GM19452 (cell line): ENCODE results near the gene BCAR3.

Experiments
- ATAC-seq: cut with Tn5 transposase; IDR thresholded peaks from one replicate; pipeline ENCODE4 v1.9.1; 2021; ENCODE audit not compliant: unreplicated experiment

Gene BCAR3

DNA sequence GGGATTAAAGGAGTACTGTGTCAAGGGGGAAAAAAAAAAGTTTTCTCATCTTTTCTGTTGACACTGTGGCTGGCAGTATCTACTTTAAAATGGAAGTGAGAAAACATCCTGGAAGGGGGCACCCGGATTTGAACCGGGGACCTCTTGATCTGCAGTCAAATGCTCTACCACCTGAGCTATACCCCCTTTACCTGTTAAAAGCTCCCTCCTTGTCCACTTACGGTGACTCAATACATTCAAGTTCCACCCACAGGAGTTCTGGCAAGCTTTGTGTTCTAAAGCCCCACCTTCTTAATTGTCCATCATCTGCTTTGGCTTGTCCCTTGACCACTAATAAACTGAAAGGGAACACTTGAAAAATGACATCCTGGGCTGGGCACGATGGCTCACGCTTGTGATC lies 165.5 kb downstream of the BCAR3 start:
- ATAC-seq: no peak
